Measurements from ENCODE around the gene FBXO47.

DNA sequence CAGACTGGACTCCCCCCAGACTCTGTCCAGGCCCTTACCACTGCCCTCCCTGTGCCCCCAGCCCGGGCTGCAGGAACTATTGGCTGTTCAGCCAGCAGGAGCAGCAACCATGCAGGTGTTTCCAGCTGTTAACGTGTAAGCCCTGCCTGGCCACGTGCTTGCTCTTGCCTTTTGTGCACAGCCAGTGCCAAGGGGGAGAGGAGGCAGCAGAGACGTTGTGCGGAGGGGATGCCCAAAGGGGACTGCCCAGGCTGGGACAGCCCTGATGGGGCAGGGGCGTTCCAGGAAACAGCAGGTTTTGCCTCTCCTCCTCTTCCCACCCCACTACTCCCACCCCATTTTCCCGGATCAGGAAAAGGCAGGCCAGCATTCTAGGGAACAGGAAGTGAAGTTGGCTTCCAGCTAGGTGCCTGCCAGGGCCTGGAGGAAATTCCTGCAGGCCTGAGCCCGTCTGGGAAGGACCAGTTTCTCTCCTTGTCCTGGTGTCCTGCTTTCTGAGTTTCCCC is 58.5 kb downstream of the FBXO47 start:
- no peak for TF ChIP-seq POLR2A (IDR thresholded peaks at IDR 0.05; ENCODE audit: low read depth, low read length)
- no peak for TF ChIP-seq TAF1 (IDR thresholded peaks at IDR 0.05; ENCODE audit: low read depth, low read length)
- no peak for TF ChIP-seq POLR2AphosphoS5 (IDR thresholded peaks at IDR 0.05; ENCODE audit: low read depth, low read length)

Measured in GM12891 (cell line).